Colonic mucosa (tissue), 4 donors: Measurements from ENCODE around the gene NCAM1. TPM values are rescaled to one million over a fixed set of nuclear protein-coding genes. Genes with fewer than 3 reads are reported as not detected.

Source experiments
- DNase-seq: peaks from one replicate; pipeline ENCODE4 v3.0.0-alpha.2; 2020
- H3K27ac ChIP-seq: fragments of 200-600 bp; one replicate; pipeline ENCODE4 v1.8.0; 2021
- H3K27me3 ChIP-seq: fragments of 200-600 bp; one replicate; pipeline ENCODE4 v1.8.0; 2021
- H3K36me3 ChIP-seq: fragments of 200-600 bp; one replicate; pipeline ENCODE4 v1.8.0; 2021
- H3K4me1 ChIP-seq: fragments of 200-600 bp; one replicate; pipeline ENCODE4 v1.8.0; 2021; ENCODE audit warnings: mild to moderate bottlenecking
- H3K4me3 ChIP-seq: fragments of 200-600 bp; one replicate; pipeline ENCODE4 v1.8.0; 2021
- H3K9ac ChIP-seq, 2 donors: one replicate each; pipeline ENCODE4 v1.7.0; 2013; ENCODE audit warnings: control low read depth in 2 of 2, low read depth in 2 of 2, low read length in 2 of 2
- H3K9me3 ChIP-seq: fragments of 200-600 bp; one replicate; pipeline ENCODE4 v1.8.0; 2021
- CTCF ChIP-seq: fragments of 200-600 bp; IDR thresholded peaks from one replicate; pipeline ENCODE4 v1.8.0; 2022; ENCODE audit warnings: antibody characterized with exemption, mild to moderate bottlenecking
- intact Hi-C: fragments of 100-400 bp; cut with DNase I; formaldehyde crosslinking; loops from one replicate; pipeline ENCODE4 v1.14.1; 2022
- total RNA-seq, 2 donors: library from RNA; stranded (reverse); fragmentation: NEBNext Ultra II Directional in 1 of 2; extraction: Animal tissue kit (Norgen Biotek cat#: 25700) in 1 of 2; gene quantifications; one replicate each; pipeline ENCODE4 v1.2.1, GENCODE V29; 2021
- donor health status: healthy.
- donor health status: DM: no; HTN: no; CAD: no.
- donor health status: DM: no; HTN: no; CAD: no.

NCAM1 gene
- total RNA-seq, 2 donors from 2014 or later = 2.3 to 10.7 TPM

- no peaks in the 10 kb centered on the region for H3K9me3 ChIP-seq
- no peak overlapping the region for H3K4me3 ChIP-seq
- no peak overlapping the region for H3K27ac ChIP-seq
- TF ChIP-seq CTCF = no peak
- intact Hi-C loops = no loop called here
- no peaks in the 10 kb centered on the region for H3K27me3 ChIP-seq
- no peak for DNase-seq
- no peaks in the 10 kb centered on the region for H3K36me3 ChIP-seq
- H3K9ac ChIP-seq = no peak overlapping the region
- no peaks in the 10 kb centered on the region for H3K4me1 ChIP-seq
Measured at GRCh38 chr11:113014262-113015097, 53.3 kb downstream of the NCAM1 start.

GRCh38 chr11:113015098-113015455 lies 53.9 kb downstream of the NCAM1 start:
- DNase-seq = no peak
- intact Hi-C loops = no loop called here
- no peak overlapping the region for H3K27ac ChIP-seq
- H3K4me3 ChIP-seq = no peak overlapping the region
- no peaks in the 10 kb centered on the region for H3K27me3 ChIP-seq
- no peaks in the 10 kb centered on the region for H3K36me3 ChIP-seq
- no peaks in the 10 kb centered on the region for H3K4me1 ChIP-seq
- no peak for TF ChIP-seq CTCF
- H3K9me3 ChIP-seq = no peaks in the 10 kb centered on the region
- H3K9ac ChIP-seq = no peak overlapping the region

- intact Hi-C loops = no loop called here
- no peak for DNase-seq
- TF ChIP-seq CTCF = no peak
- Histone ChIP-seq H3K27ac (no peak overlapping the region), H3K4me1 (no peaks in the 10 kb centered on the region), H3K4me3 (no peak overlapping the region), H3K27me3 (no peaks in the 10 kb centered on the region), H3K9me3 (no peaks in the 10 kb centered on the region), H3K9ac (no peak overlapping the region), H3K36me3 (no peaks in the 10 kb centered on the region)
Measured at GRCh38 chr11:113016905-113017304, 55.7 kb downstream of the NCAM1 start.

GRCh38 chr11:113018913-113019312 lies 57.7 kb downstream of the NCAM1 start:
- Histone ChIP-seq H3K9me3 (no peaks in the 10 kb centered on the region), H3K27ac (no peak overlapping the region), H3K9ac (no peak overlapping the region), H3K4me3 (no peak overlapping the region), H3K4me1 (no peaks in the 10 kb centered on the region), H3K36me3 (no peaks in the 10 kb centered on the region), H3K27me3 (no peaks in the 10 kb centered on the region)
- intact Hi-C loops = no loop called here
- TF ChIP-seq CTCF = no peak
- no peak for DNase-seq

- Histone ChIP-seq H3K4me1 (no peaks in the 10 kb centered on the region), H3K9me3 (no peaks in the 10 kb centered on the region), H3K4me3 (no peak overlapping the region), H3K27ac (no peak overlapping the region), H3K36me3 (no peaks in the 10 kb centered on the region), H3K9ac (no peak overlapping the region), H3K27me3 (no peaks in the 10 kb centered on the region)
- intact Hi-C loops = no loop called here
- no peak for DNase-seq
- TF ChIP-seq CTCF = no peak
Measured at GRCh38 chr11:113019711-113020110, 58.5 kb downstream of the NCAM1 start.
